ENCODE measurements around the gene PARD3. TPM values are rescaled to one million over a fixed set of nuclear protein-coding genes. Genes with fewer than 3 reads are reported as not detected.

PARD3 gene
- total RNA-seq, 1 donor from 2014 or later, result 22.9 TPM

- H3K4me1 Mint-ChIP-seq (ENCODE audit: low read depth, unreplicated experiment), result peaks cover 5% of the 10 kb centered on the region
- DNase-seq, result no peak
- peaks cover 2% of the 10 kb centered on the region for H3K27me3 Mint-ChIP-seq (ENCODE audit: unreplicated experiment)
- no peak for TF ChIP-seq CTCF (IDR thresholded peaks at IDR 0.05; ENCODE audit: partially characterized antibody, unreplicated experiment)
- no peaks in the 10 kb centered on the region for H3K36me3 Mint-ChIP-seq (ENCODE audit: unreplicated experiment)
- no peak overlapping the region for H3K27ac Mint-ChIP-seq (ENCODE audit: unreplicated experiment)
- no peak overlapping the region for H3K4me3 Mint-ChIP-seq (ENCODE audit: unreplicated experiment)
- no peaks in the 10 kb centered on the region for H3K9me3 Mint-ChIP-seq (ENCODE audit: unreplicated experiment)
Measured at GRCh38 chr10:34677132-34677531, 138.0 kb downstream of the PARD3 start.

- no peaks in the 10 kb centered on the region for H3K9me3 Mint-ChIP-seq (ENCODE audit: unreplicated experiment)
- H3K4me3 Mint-ChIP-seq (ENCODE audit: unreplicated experiment), result no peak overlapping the region
Measured at GRCh38 chr10:34674176-34674575, 140.9 kb downstream of the PARD3 start.

GRCh38 chr10:34670081-34670480, 145.0 kb downstream of the PARD3 start:
- H3K36me3 Mint-ChIP-seq (ENCODE audit: unreplicated experiment), result no peaks in the 10 kb centered on the region
- H3K27me3 Mint-ChIP-seq (ENCODE audit: unreplicated experiment), result peaks cover 2% of the 10 kb centered on the region
- no peaks in the 10 kb centered on the region for H3K4me1 Mint-ChIP-seq (ENCODE audit: low read depth, unreplicated experiment)
- no peak overlapping the region for H3K27ac Mint-ChIP-seq (ENCODE audit: unreplicated experiment)
- no peak for TF ChIP-seq CTCF (IDR thresholded peaks at IDR 0.05; ENCODE audit: partially characterized antibody, unreplicated experiment)
- no peaks in the 10 kb centered on the region for H3K9me3 Mint-ChIP-seq (ENCODE audit: unreplicated experiment)
- DNase-seq, result no peak
- no peak overlapping the region for H3K4me3 Mint-ChIP-seq (ENCODE audit: unreplicated experiment)

More at GRCh38 chr10:34674176-34674575, 140.9 kb downstream of the PARD3 start:
- H3K27me3 Mint-ChIP-seq (ENCODE audit: unreplicated experiment), result peaks cover 2% of the 10 kb centered on the region
- no peak overlapping the region for H3K27ac Mint-ChIP-seq (ENCODE audit: unreplicated experiment)
- H3K36me3 Mint-ChIP-seq (ENCODE audit: unreplicated experiment), result no peaks in the 10 kb centered on the region
- no peak for DNase-seq
- no peaks in the 10 kb centered on the region for H3K4me1 Mint-ChIP-seq (ENCODE audit: low read depth, unreplicated experiment)
- TF ChIP-seq CTCF (IDR thresholded peaks at IDR 0.05; ENCODE audit: partially characterized antibody, unreplicated experiment), result no peak

- TF ChIP-seq CTCF (IDR thresholded peaks at IDR 0.05; ENCODE audit: partially characterized antibody, unreplicated experiment), result no peak
Measured at GRCh38 chr10:34669079-34669478, 146.0 kb downstream of the PARD3 start.

GRCh38 chr10:34667177-34667576, 147.9 kb downstream of the PARD3 start:
- Mint-ChIP-seq H3K36me3 (ENCODE audit: unreplicated experiment) (no peaks in the 10 kb centered on the region), H3K9me3 (ENCODE audit: unreplicated experiment) (no peaks in the 10 kb centered on the region), H3K4me1 (ENCODE audit: low read depth, unreplicated experiment) (no peaks in the 10 kb centered on the region), H3K4me3 (ENCODE audit: unreplicated experiment) (no peak overlapping the region), H3K27me3 (ENCODE audit: unreplicated experiment) (peaks cover 2% of the 10 kb centered on the region), H3K27ac (ENCODE audit: unreplicated experiment) (no peak overlapping the region)
- no peak for DNase-seq
- no peak for TF ChIP-seq CTCF (IDR thresholded peaks at IDR 0.05; ENCODE audit: partially characterized antibody, unreplicated experiment)

More at GRCh38 chr10:34669079-34669478, 146.0 kb downstream of the PARD3 start:
- Mint-ChIP-seq H3K9me3 (ENCODE audit: unreplicated experiment) (no peaks in the 10 kb centered on the region), H3K36me3 (ENCODE audit: unreplicated experiment) (no peaks in the 10 kb centered on the region), H3K4me1 (ENCODE audit: low read depth, unreplicated experiment) (no peaks in the 10 kb centered on the region), H3K4me3 (ENCODE audit: unreplicated experiment) (no peak overlapping the region), H3K27me3 (ENCODE audit: unreplicated experiment) (peaks cover 2% of the 10 kb centered on the region), H3K27ac (ENCODE audit: unreplicated experiment) (no peak overlapping the region)
- no peak for DNase-seq
